ENCODE measurements around the gene STIM2.
A peak's percentile ranks its signal among the peaks of the same experiment; 100 is the strongest.

STIM2 gene

GRCh38 chr4:26978387-26979053 is 117.9 kb downstream of the STIM2 start:
- Histone ChIP-seq H3K4me3 (ENCODE audit: low read depth, low read length, poor library complexity, severe bottlenecking) (no peak overlapping the region), H3K4me1 (ENCODE audit: insufficient read depth, low read length, severe bottlenecking) (no peaks in the 10 kb centered on the region), H3K36me3 (ENCODE audit: insufficient read depth, low read length) (0 out of 2 replicates have a peak, but pooled peaks cover 3% of the 10 kb centered on the region), H3K9ac (ENCODE audit: low read length) (no peak overlapping the region), H3F3A (ENCODE audit: insufficient read depth, low read length) (no peaks in the 10 kb centered on the region), H3K79me2 (ENCODE audit: insufficient read depth, low read length) (peaks cover 4% of the 10 kb centered on the region; the same call in 1 of the 2 replicates), H3K27me3 (ENCODE audit: insufficient read depth, low read length) (no peaks in the 10 kb centered on the region), H2AFZ (ENCODE audit: low read length) (no peak overlapping the region), H4K20me1 (ENCODE audit: insufficient read depth, low read length) (no peaks in the 10 kb centered on the region), H3K4me2 (ENCODE audit: low read length) (no peak overlapping the region), H3K9me2 (ENCODE audit: low read depth, low read length) (no peaks in the 10 kb centered on the region), H3K27ac (ENCODE audit: low read depth, low read length, poor library complexity, severe bottlenecking) (no peak overlapping the region), H3K9me3 (ENCODE audit: low read length) (no peaks in the 10 kb centered on the region)
- TF ChIP-seq, protein P1, sequence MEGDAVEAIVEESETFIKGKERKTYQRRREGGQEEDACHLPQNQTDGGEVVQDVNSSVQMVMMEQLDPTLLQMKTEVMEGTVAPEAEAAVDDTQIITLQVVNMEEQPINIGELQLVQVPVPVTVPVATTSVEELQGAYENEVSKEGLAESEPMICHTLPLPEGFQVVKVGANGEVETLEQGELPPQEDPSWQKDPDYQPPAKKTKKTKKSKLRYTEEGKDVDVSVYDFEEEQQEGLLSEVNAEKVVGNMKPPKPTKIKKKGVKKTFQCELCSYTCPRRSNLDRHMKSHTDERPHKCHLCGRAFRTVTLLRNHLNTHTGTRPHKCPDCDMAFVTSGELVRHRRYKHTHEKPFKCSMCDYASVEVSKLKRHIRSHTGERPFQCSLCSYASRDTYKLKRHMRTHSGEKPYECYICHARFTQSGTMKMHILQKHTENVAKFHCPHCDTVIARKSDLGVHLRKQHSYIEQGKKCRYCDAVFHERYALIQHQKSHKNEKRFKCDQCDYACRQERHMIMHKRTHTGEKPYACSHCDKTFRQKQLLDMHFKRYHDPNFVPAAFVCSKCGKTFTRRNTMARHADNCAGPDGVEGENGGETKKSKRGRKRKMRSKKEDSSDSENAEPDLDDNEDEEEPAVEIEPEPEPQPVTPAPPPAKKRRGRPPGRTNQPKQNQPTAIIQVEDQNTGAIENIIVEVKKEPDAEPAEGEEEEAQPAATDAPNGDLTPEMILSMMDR (IDR thresholded peaks at IDR 0.05; ENCODE audit: low read length), result no peak
- no peak for TF ChIP-seq EZH2 (IDR thresholded peaks at IDR 0.05; ENCODE audit: borderline replicate concordance, low read length)

DNA sequence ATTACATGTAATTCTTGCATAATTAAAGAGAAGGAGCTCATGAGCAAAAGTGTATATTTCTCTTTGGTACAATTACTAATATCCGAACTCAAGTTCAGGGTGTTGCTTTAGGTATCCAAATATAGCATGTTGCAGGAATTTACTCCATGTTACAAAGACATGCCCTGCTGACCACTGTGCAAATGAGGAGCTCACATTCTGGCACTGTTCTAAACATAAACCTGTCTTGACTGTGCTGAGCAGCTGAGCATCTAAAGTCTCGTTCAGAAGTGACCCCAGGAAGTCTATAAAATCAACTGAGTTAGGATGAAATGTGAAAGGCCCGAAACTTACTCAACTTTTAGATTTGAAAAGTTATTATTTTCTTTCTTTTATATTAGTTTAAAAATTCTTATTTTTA is 124.3 kb downstream of the STIM2 start:
- H3K9me3 ChIP-seq (ENCODE audit: low read length), result no peaks in the 10 kb centered on the region
- TF ChIP-seq, protein P1 (IDR thresholded peaks at IDR 0.05; ENCODE audit: low read length), result no peak
- no peak for TF ChIP-seq EZH2 (IDR thresholded peaks at IDR 0.05; ENCODE audit: borderline replicate concordance, low read length)
- peak overlapping the region; percentile 51 for H3K27ac ChIP-seq (ENCODE audit: low read depth, low read length, poor library complexity, severe bottlenecking)

DNA sequence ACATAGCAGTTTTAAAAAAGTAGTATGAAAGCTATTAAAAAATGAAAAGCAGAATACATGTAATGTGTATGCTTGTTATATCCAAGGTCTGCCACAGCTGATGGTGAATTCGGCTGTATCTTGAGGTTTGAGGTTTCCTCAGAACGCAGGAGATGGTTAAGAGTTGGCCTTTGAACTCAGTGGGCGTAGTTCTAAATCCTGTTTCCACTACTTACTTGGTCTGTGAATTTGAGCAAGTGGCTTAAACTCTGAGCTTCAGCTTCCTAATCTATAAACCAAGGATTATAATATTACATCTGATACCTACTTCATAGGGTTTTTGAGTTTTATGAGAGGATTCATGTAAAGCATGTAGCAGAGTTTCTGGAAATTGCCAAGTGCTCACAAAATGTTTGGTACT is 125.2 kb downstream of the STIM2 start:
- Histone ChIP-seq H3K27me3 (ENCODE audit: insufficient read depth, low read length) (no peaks in the 10 kb centered on the region), H2AFZ (ENCODE audit: low read length) (no peak overlapping the region), H3K9ac (ENCODE audit: low read length) (no peak overlapping the region), H3K9me2 (ENCODE audit: low read depth, low read length) (no peaks in the 10 kb centered on the region), H3F3A (ENCODE audit: insufficient read depth, low read length) (no peaks in the 10 kb centered on the region), H3K9me3 (ENCODE audit: low read length) (0 out of 2 replicates have a peak, but pooled peaks cover 2% of the 10 kb centered on the region), H3K4me1 (ENCODE audit: insufficient read depth, low read length, severe bottlenecking) (peaks cover 38% of the 10 kb centered on the region), H3K79me2 (ENCODE audit: insufficient read depth, low read length) (peaks cover 15% of the 10 kb centered on the region), H3K36me3 (ENCODE audit: insufficient read depth, low read length) (peaks cover 34% of the 10 kb centered on the region), H3K4me3 (ENCODE audit: low read depth, low read length, poor library complexity, severe bottlenecking) (no peak overlapping the region), H4K20me1 (ENCODE audit: insufficient read depth, low read length) (no peaks in the 10 kb centered on the region), H3K4me2 (ENCODE audit: low read length) (no peak overlapping the region; the same call in 1 of the 2 replicates), H3K27ac (ENCODE audit: low read depth, low read length, poor library complexity, severe bottlenecking) (peak overlapping the region; percentile 51)
- TF ChIP-seq EZH2 (IDR thresholded peaks at IDR 0.05; ENCODE audit: borderline replicate concordance, low read length), result no peak

More for the DNA sequence above, 124.3 kb downstream of the STIM2 start:
- Histone ChIP-seq H3K4me3 (ENCODE audit: low read depth, low read length, poor library complexity, severe bottlenecking) (no peak overlapping the region), H2AFZ (ENCODE audit: low read length) (no peak overlapping the region), H3K4me1 (ENCODE audit: insufficient read depth, low read length, severe bottlenecking) (peaks cover 38% of the 10 kb centered on the region), H4K20me1 (ENCODE audit: insufficient read depth, low read length) (no peaks in the 10 kb centered on the region), H3K9ac (ENCODE audit: low read length) (no peak overlapping the region), H3K27me3 (ENCODE audit: insufficient read depth, low read length) (no peaks in the 10 kb centered on the region), H3F3A (ENCODE audit: insufficient read depth, low read length) (no peaks in the 10 kb centered on the region), H3K79me2 (ENCODE audit: insufficient read depth, low read length) (peaks cover 15% of the 10 kb centered on the region), H3K9me2 (ENCODE audit: low read depth, low read length) (no peaks in the 10 kb centered on the region), H3K4me2 (ENCODE audit: low read length) (no peak overlapping the region; the same call in 1 of the 2 replicates), H3K36me3 (ENCODE audit: insufficient read depth, low read length) (peaks cover 24% of the 10 kb centered on the region)

Data from OCI-LY1 (cell line).